Tibial nerve (tissue), 3 donors: ENCODE measurements around the gene PSMG2.

Experiments
- POLR2A ChIP-seq, 2 donors: fragments of 450-650 bp; IDR thresholded peaks; one replicate each; pipeline ENCODE4 v1.6.1; 2017; ENCODE audit warnings: antibody characterized with exemption in 2 of 2, mild to moderate bottlenecking in 2 of 2, moderate library complexity in 2 of 2
- TF ChIP-seq, protein P1 (sequence below), 5 experiments: fragments of 200-600 bp in 3 of 5; fragments of 450-650 bp in 2 of 5; sonication (generic) in 3 of 5; IDR thresholded peaks; one replicate each; pipeline ENCODE4 v1.5.1; 2016 to 2019; ENCODE audit warnings: antibody characterized with exemption in 5 of 5, mild to moderate bottlenecking in 3 of 5, moderate library complexity in 2 of 5

DNA sequence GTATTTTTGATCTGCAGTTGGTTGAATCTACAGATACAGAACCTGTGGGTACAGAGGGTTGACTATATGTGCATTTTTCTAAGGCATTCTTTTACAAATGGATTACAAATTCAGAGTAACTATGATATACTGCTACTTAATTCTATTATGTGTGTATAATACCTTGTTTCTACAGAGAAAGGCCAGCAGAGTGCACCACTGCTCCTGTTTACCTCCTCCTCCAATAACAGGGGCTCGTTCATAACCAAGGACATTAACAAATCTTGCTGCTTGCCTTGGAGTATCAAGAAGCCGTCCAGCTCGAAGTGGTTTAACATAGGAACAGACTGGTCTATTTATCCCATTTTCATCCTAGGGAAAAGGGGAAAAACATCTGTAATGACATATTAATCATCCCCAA is 16.7 kb upstream of the PSMG2 start:
- no peak for TF ChIP-seq POLR2A (IDR thresholded peaks at IDR 0.05)
- TF ChIP-seq, protein P1, sequence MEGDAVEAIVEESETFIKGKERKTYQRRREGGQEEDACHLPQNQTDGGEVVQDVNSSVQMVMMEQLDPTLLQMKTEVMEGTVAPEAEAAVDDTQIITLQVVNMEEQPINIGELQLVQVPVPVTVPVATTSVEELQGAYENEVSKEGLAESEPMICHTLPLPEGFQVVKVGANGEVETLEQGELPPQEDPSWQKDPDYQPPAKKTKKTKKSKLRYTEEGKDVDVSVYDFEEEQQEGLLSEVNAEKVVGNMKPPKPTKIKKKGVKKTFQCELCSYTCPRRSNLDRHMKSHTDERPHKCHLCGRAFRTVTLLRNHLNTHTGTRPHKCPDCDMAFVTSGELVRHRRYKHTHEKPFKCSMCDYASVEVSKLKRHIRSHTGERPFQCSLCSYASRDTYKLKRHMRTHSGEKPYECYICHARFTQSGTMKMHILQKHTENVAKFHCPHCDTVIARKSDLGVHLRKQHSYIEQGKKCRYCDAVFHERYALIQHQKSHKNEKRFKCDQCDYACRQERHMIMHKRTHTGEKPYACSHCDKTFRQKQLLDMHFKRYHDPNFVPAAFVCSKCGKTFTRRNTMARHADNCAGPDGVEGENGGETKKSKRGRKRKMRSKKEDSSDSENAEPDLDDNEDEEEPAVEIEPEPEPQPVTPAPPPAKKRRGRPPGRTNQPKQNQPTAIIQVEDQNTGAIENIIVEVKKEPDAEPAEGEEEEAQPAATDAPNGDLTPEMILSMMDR (IDR thresholded peaks at IDR 0.05), result no peak
